ENCODE measurements around the gene ZNF283.

DNA sequence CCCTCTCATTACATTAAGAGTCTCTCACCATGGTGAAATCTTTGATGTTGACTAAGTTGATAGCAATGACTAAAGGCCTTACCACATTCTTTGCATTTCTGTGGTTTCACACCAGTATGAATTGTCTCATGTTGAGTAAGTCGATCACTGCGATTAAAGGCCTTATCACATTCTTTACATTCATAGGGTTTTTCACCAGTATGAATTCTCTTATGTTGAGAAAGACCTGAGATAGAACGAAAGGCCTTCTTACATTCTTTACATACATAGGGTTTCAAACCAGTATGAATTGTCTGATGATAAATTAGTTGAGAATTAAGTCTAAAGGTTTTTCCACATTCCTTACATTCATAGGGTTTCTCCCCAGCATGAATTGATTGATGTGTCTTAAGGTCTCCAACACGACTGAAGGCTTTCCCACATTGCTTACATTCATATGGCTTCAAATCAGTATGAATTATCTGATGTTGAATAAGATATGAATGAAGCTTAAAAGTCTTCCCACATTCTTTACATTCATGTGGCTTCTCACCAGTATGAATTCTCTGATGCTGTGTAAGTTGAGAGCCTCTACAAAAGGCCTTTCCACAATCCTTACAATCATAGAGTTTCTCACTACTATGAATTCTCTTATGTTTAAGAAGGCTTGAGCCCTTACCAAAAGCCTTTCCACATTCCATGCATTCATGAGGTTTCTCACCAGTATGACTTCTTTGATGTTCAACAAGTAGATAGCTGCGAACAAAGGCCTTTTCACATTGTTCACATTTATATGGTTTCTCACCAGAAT, 45.6 kb downstream of the ZNF283 start:
- TF ChIP-seq, protein P1, sequence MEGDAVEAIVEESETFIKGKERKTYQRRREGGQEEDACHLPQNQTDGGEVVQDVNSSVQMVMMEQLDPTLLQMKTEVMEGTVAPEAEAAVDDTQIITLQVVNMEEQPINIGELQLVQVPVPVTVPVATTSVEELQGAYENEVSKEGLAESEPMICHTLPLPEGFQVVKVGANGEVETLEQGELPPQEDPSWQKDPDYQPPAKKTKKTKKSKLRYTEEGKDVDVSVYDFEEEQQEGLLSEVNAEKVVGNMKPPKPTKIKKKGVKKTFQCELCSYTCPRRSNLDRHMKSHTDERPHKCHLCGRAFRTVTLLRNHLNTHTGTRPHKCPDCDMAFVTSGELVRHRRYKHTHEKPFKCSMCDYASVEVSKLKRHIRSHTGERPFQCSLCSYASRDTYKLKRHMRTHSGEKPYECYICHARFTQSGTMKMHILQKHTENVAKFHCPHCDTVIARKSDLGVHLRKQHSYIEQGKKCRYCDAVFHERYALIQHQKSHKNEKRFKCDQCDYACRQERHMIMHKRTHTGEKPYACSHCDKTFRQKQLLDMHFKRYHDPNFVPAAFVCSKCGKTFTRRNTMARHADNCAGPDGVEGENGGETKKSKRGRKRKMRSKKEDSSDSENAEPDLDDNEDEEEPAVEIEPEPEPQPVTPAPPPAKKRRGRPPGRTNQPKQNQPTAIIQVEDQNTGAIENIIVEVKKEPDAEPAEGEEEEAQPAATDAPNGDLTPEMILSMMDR (IDR thresholded peaks at IDR 0.05; ENCODE audit: low read depth, low read length, poor library complexity, severe bottlenecking), result no peak
- no peak for TF ChIP-seq EZH2phosphoT487 (IDR thresholded peaks at IDR 0.05; ENCODE audit: borderline replicate concordance, low read length)

All from DOHH2 (cell line).